RWPE1 (cell line): ENCODE results near the gene ISG20L2.

Experiments
- CTCF ChIA-PET: fragments of 350-600 bp; sonication (Branson Sonifier 250); formaldehyde crosslinking; extraction: SDS; loops from one replicate; lab custom pipeline; 2021; lab: Yijun Ruan, JAX
- POLR2A ChIA-PET: fragments of 400-600 bp; formaldehyde crosslinking; extraction: SDS; loops from one replicate; lab custom pipeline; 2020; ENCODE audit warnings: antibody characterized with exemption; ENCODE audit not compliant: low non-redundant PET; lab: Yijun Ruan, JAX
- DNase-seq: peaks from one replicate; pipeline ENCODE4 v3.0.0; 2012; ENCODE audit warnings: low spot score
- H3K27ac ChIP-seq: fragments of 450-650 bp; 2 replicates; pipeline ENCODE4 v1.5.1; 2017
- TF ChIP-seq, protein P1 (sequence below): fragments of 450-650 bp; conservative IDR thresholded peaks from 2 replicates; pipeline ENCODE4 v1.5.1; 2017; ENCODE audit warnings: low read depth, mild to moderate bottlenecking

Gene ISG20L2

GRCh38 chr1:156676820-156677615 lies 51.5 kb downstream of the ISG20L2 start, which contains the start of gene NES:
NES (minus strand) TSS chr1:156677407; CDS start chr1:156677264, 143 bp downstream.
- POLR2A ChIA-PET: no interaction called here
- DNase-seq: no peak
- H3K27ac ChIP-seq: no peak within 1 kb of the TSS

GRCh38 chr1:156676114-156676819 lies 52.3 kb downstream of the ISG20L2 start:
- CTCF ChIA-PET: interaction anchor here (0.6 to 3.9 kb wide), 7 partner anchors 16 to 145 kb away, joined by 3 to 19 read pairs (median 5); partner anchors contain the start of gene CRABP2
- POLR2A ChIA-PET: no interaction called here

More at GRCh38 chr1:156676820-156677615, 51.5 kb downstream of the ISG20L2 start, which contains the start of gene NES:
- CTCF ChIA-PET: interaction anchor here (0.6 to 3.9 kb wide), 8 partner anchors 13 to 65 kb away, joined by 3 to 19 read pairs (median 6); partner anchors contain the start of gene CRABP2
- TF ChIP-seq, protein P1, sequence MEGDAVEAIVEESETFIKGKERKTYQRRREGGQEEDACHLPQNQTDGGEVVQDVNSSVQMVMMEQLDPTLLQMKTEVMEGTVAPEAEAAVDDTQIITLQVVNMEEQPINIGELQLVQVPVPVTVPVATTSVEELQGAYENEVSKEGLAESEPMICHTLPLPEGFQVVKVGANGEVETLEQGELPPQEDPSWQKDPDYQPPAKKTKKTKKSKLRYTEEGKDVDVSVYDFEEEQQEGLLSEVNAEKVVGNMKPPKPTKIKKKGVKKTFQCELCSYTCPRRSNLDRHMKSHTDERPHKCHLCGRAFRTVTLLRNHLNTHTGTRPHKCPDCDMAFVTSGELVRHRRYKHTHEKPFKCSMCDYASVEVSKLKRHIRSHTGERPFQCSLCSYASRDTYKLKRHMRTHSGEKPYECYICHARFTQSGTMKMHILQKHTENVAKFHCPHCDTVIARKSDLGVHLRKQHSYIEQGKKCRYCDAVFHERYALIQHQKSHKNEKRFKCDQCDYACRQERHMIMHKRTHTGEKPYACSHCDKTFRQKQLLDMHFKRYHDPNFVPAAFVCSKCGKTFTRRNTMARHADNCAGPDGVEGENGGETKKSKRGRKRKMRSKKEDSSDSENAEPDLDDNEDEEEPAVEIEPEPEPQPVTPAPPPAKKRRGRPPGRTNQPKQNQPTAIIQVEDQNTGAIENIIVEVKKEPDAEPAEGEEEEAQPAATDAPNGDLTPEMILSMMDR: no peak

GRCh38 chr1:156675210-156676113 lies 53.1 kb downstream of the ISG20L2 start:
- CTCF ChIA-PET: interaction anchor here (0.6 to 3.9 kb wide), 5 partner anchors 14 to 144 kb away, joined by 3 to 19 read pairs (median 3); no protein-coding TSS in a partner anchor
- POLR2A ChIA-PET: no interaction called here
- H3K27ac ChIP-seq: no peak overlapping the region
- DNase-seq: no peak
- TF ChIP-seq, protein P1: no peak

More at GRCh38 chr1:156676114-156676819, 52.3 kb downstream of the ISG20L2 start:
- no peak overlapping the region for H3K27ac ChIP-seq
- TF ChIP-seq, protein P1: no peak
- DNase-seq: no peak

DNA sequence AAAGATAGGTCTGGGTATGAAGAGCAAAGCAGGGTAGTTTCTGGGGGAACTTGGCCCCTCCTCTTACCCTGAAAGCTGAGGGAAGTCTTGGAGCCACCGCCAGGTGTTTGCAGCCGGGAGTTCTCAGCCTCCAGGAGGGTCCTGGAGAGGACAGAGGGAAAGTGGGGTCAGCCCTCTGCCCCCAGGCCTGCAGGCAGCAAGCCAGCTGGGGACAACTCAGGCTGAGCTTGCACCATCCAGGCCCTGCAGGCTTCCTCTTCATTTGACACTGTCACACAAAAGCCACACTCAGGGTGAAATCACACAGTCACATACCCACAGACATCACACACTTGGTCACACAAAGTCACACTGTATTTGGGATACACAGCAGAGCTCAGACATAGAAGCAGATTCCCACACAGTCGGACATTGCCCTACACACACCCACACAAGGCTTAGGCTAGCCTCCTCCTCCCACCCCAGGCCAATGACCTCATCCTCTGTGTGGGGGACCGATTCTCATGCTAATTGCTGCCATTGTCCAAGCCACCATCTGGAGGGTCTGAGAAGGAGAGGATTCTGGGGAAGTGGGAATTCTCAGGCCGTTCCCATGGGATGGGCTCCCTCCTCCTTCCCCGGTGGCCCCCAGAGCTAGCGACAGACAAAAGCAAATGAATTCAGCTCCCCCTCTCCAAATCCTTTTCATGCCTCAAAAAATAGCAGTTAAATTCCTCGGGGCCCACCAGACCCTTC lies 55.0 kb downstream of the ISG20L2 start:
- ChIA-PET CTCF (interaction anchor here (0.8 to 1.0 kb wide), 2 partner anchors 12 to 14 kb away, joined by 3 read pairs; no protein-coding TSS in a partner anchor), POLR2A (no interaction called here)
- DNase-seq: no peak
- TF ChIP-seq, protein P1: no peak
- no peak overlapping the region for H3K27ac ChIP-seq
